ENCODE measurements around the gene KLHL29.

DNA sequence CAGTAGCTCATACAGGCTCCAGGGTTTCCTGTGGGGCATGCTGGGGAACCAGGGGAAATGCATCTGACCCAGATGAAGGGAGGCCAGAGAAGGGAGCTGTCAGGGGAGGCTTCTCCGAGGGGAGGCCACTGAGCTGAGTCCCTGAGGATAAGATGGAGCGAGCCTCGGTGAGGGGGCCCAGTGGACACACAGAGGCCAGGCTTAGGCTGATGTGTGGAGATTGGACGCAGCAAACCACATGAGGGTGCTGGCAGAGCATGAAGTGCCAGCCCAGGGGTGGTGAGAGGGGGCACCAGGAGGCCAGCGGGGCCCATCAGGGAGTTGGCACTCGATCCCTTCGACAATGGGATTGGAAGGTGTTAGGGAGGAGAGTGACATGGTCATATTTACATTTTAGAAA lies 235.0 kb downstream of the KLHL29 start:
- TF ChIP-seq, protein P1, sequence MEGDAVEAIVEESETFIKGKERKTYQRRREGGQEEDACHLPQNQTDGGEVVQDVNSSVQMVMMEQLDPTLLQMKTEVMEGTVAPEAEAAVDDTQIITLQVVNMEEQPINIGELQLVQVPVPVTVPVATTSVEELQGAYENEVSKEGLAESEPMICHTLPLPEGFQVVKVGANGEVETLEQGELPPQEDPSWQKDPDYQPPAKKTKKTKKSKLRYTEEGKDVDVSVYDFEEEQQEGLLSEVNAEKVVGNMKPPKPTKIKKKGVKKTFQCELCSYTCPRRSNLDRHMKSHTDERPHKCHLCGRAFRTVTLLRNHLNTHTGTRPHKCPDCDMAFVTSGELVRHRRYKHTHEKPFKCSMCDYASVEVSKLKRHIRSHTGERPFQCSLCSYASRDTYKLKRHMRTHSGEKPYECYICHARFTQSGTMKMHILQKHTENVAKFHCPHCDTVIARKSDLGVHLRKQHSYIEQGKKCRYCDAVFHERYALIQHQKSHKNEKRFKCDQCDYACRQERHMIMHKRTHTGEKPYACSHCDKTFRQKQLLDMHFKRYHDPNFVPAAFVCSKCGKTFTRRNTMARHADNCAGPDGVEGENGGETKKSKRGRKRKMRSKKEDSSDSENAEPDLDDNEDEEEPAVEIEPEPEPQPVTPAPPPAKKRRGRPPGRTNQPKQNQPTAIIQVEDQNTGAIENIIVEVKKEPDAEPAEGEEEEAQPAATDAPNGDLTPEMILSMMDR (IDR thresholded peaks at IDR 0.05): no peak
- no peak for TF ChIP-seq POLR2A (IDR thresholded peaks at IDR 0.05)
